AG04450 (cell line): Measurements from ENCODE around the gene SUPV3L1. TPM values are rescaled to one million over a fixed set of nuclear protein-coding genes. Genes with fewer than 3 reads are reported as not detected.

ENCODE experiments used
- CTCF ChIA-PET: fragments of 300-600, 350-600 bp; formaldehyde crosslinking; extraction: SDS; loops from one replicate; lab custom pipeline; 2022; ENCODE audit warnings: antibody characterized with exemption, inconsistent platforms; lab: Charles Lee
- POLR2A ChIA-PET: fragments of 350-600 bp; formaldehyde crosslinking; extraction: SDS; loops from one replicate; lab custom pipeline; 2021; ENCODE audit warnings: antibody characterized with exemption, inconsistent platforms; lab: Yijun Ruan, JAX
- DNase-seq: peaks from one replicate; pipeline ENCODE4 v3.0.0-alpha.2; 2011; ENCODE audit warnings: low read depth, low spot score
- H3K27ac ChIP-seq: one replicate; pipeline ENCODE4 v1.5.1; 2012; ENCODE audit warnings: low read depth, low read length, control low read depth
- H3K27me3 ChIP-seq: one replicate; pipeline ENCODE4 v1.6.0; 2012; ENCODE audit warnings: low read length; ENCODE audit not compliant: control insufficient read depth, insufficient read depth
- H3K4me3 ChIP-seq: 2 replicates; pipeline ENCODE4 v1.5.1; 2011; ENCODE audit warnings: mild to moderate bottlenecking, low read depth, low read length, control low read depth
- H3K9me3 ChIP-seq: 2 replicates; pipeline ENCODE4 v1.5.1; 2012; ENCODE audit warnings: low read length; ENCODE audit not compliant: control insufficient read depth, insufficient read depth
- CTCF ChIP-seq: IDR thresholded peaks from 2 replicates; pipeline ENCODE4 v1.5.1; 2011; ENCODE audit warnings: low read depth, low read length, control low read depth, inconsistent platforms
- polyA plus RNA-seq: library from polyadenylated mRNA; depleted of rRNA; stranded (reverse); fragments of >200 nt; gene quantifications from 2 replicates; pipeline ENCODE4 v1.2.3, GENCODE V29; 2011

SUPV3L1 gene
- polyA plus RNA-seq, 1 experiment: 31.8 TPM

- no peak for DNase-seq
- no peak overlapping the region for H3K4me3 ChIP-seq
- H3K9me3 ChIP-seq: no peaks in the 10 kb centered on the region
- TF ChIP-seq CTCF: no peak
- ChIA-PET CTCF (interaction anchor here (1.1 to 1.6 kb wide), 2 partner anchors 141 to 151 kb away, joined by 4 to 7 read pairs; no protein-coding TSS in a partner anchor), POLR2A (no interaction called here)
- no peak overlapping the region for H3K27ac ChIP-seq
- peaks cover 12% of the 10 kb centered on the region for H3K27me3 ChIP-seq
These were observed 62.2 kb downstream of the SUPV3L1 start for GRCh38 chr10:69242040-69242851.

- DNase-seq: no peak
These were observed 62.8 kb downstream of the SUPV3L1 start for GRCh38 chr10:69242852-69243212.

GRCh38 chr10:69243817-69244216 is 63.8 kb downstream of the SUPV3L1 start:
- Histone ChIP-seq H3K27ac (no peak overlapping the region), H3K4me3 (no peak overlapping the region), H3K9me3 (no peaks in the 10 kb centered on the region), H3K27me3 (peaks cover 14% of the 10 kb centered on the region)
- ChIA-PET CTCF (no interaction called here), POLR2A (no interaction called here)
- DNase-seq: no peak
- no peak for TF ChIP-seq CTCF

More at GRCh38 chr10:69242852-69243212, 62.8 kb downstream of the SUPV3L1 start:
- no peak for TF ChIP-seq CTCF
- Histone ChIP-seq H3K27ac (no peak overlapping the region), H3K9me3 (no peaks in the 10 kb centered on the region), H3K27me3 (peaks cover 12% of the 10 kb centered on the region), H3K4me3 (no peak overlapping the region)
- CTCF ChIA-PET: interaction anchor here (0.6 to 1.6 kb wide), 3 partner anchors 12 to 150 kb away, joined by 3 to 7 read pairs (median 4); no protein-coding TSS in a partner anchor
- POLR2A ChIA-PET: no interaction called here

- peaks cover 14% of the 10 kb centered on the region for H3K27me3 ChIP-seq
- POLR2A ChIA-PET: no interaction called here
- CTCF ChIA-PET: interaction anchor here (0.5 to 1.6 kb wide), 2 partner anchors 60 to 162 kb away, joined by 3 to 6 read pairs; no protein-coding TSS in a partner anchor
- no peaks in the 10 kb centered on the region; the same call in 1 of the 2 replicates for H3K9me3 ChIP-seq
- no peak for DNase-seq
- no peak overlapping the region for H3K4me3 ChIP-seq
- TF ChIP-seq CTCF: no peak
- H3K27ac ChIP-seq: no peak overlapping the region
These were observed 66.0 kb downstream of the SUPV3L1 start for GRCh38 chr10:69246036-69246435.

GRCh38 chr10:69246581-69247312 is 66.7 kb downstream of the SUPV3L1 start:
- Histone ChIP-seq H3K4me3 (no peak overlapping the region), H3K9me3 (no peaks in the 10 kb centered on the region; the same call in 1 of the 2 replicates), H3K27me3 (peaks cover 14% of the 10 kb centered on the region), H3K27ac (no peak overlapping the region)
- POLR2A ChIA-PET: no interaction called here
- TF ChIP-seq CTCF: no peak
- CTCF ChIA-PET: interaction anchor here (0.9 to 1.6 kb wide), 2 partner anchors 8 to 162 kb away, joined by 4 to 6 read pairs; no protein-coding TSS in a partner anchor
- DNase-seq: no peak
